Activated T-cell treated with anti-CD3 and anti-CD28 coated beads, Interleukin-2, amount 50 U/mL, for 1 hour (primary cell): ENCODE results near the gene CHPF.
A peak's percentile ranks its signal among the peaks of the same experiment; 100 is the strongest.

Source experiments
- DNase-seq: peaks from one replicate; pipeline ENCODE4 v3.0.0-alpha.2; 2020

CHPF gene

DNA sequence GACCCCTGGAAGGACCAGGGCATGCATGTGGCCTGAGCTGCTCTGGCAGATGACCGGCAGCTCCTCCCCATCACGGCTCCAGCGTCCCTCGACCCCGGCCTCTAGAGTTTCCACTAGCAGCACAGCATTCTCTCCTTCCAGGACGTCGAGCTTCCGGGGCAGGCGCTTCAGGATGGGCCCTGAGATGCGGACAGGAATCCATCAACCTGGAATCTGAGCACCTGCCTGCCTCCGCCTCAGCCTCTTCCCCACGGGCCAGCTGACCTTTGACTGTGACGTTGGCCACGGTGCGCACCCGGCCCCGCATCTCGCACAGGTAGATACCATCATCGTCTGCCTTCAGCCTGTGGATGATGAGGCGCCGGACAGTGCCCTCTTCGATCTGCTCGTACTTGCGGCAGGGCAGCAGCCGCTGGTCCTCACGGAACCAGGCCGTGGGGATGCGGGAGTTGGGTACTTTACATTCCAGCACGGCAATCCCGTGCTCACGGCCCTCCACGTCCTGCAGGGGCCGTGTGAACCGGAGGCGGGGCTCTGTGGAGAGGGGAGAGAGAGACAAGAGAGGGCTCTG lies 24.3 kb upstream of the CHPF start:
- DNase-seq, result no peak

DNA sequence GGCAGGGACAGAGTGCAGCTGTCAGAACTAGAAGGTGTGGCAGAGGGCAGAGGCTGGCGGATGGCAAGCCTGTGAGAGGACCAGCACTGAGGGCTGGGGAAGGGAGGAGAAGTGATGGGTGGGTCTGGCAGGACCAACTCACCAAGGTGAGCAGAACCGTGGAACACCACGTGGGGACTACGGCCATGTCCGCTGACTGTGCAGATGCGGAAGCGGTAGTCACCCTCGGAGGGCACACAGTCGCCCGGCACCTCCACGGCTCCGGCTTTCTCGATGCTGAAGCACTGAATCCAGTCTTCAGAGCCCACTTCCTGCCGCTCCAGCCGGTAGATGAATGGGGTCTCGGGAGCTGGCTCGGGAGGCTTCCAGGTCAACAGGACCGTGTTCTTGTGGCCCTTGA lies 23.5 kb upstream of the CHPF start:
- no peak for DNase-seq

DNA sequence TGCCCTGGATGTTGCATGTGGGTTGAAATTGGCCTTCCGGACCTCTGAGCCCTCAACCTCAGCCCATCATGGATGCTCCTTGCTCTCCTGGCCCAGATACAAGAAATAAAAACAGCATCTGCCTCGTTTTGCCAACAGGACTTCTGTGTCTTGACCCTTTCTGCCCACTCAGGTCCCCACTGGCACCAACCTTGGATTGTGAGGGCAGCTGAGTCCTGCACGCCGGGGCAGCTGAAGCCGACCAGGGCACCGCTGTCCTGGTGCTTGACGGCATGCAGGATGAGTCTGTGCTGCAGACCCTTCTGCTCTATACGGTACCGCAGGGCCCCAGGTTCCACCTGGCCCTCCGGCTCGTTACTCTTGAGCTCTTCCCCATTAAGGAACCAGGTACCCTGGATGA lies 23.0 kb upstream of the CHPF start:
- DNase-seq, result no peak

DNA sequence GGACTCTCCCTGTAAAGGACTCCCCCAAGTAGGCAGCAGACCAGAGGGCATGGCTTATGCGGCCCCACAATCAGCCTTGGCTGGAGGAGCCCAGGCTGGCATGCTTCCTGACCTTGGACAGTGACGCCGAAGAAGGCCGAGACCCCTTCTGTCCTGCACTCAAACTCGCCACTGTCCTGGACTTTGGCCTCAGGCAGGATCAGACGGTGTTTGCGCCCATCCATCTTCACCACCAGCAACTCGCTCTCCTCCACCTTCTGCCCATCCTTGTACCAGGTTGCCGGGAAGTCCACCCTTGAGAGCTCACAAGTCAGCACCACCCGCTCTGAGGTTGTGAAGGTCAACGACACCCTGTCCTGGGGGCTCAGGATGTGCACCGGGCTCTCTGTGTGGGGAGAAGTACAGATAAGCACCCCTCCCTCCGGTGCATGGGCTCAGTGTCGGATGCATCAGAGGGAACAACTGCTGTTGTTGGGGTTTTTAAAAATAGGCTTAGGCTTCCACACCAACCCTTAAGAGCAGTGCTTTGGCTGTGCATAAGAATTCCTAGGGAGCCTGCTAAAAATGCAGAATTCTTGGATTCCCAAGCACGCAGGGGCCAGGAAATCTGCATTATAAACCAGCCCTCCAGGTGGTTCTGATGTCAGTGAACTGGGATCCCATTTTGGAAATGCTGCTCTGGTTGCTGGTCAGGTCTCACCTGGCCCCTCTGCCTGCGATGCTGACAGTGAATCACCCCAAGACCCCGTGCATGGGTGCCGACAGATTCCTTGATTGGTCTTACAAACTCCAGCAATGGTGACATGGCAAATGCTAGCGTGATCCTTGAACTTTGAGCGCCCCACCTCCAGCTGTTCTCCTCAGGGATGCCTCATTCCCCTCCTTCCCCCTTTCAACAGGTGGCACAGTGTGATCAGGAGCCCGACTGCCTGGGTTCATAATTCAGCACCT lies 21.8 kb upstream of the CHPF start:
- DNase-seq, result no peak

DNA sequence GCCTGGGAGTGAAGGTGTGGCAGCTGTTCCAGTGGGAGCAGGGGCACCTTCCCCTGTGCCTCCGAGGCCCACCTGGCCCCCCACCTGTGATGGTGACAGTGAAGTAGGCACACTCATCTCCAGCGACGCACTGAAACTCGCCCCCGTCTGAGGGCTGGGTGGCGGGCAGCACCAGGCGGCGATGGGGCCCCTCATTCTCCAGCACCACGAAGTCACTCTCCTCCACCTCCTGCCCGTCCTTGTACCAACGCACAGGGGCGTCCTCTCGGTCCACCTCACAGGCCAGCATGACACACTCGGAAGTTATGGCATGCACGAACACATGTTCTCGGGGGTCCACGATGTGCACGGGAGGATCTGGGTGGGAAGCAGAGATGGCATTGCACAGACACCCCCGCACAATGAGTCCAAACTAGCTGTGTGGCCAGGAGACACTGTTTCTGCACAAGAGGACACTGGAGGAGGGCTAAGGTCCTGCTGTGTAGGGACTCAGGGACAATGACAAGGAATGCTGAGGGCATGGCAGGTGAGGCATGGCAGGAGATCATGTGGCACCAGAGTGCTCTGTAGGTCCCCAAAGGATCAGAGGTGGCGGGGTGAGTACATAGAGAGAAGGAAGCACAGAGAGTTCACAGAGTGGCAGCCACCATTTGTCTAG lies 19.8 kb upstream of the CHPF start:
- no peak for DNase-seq

DNA sequence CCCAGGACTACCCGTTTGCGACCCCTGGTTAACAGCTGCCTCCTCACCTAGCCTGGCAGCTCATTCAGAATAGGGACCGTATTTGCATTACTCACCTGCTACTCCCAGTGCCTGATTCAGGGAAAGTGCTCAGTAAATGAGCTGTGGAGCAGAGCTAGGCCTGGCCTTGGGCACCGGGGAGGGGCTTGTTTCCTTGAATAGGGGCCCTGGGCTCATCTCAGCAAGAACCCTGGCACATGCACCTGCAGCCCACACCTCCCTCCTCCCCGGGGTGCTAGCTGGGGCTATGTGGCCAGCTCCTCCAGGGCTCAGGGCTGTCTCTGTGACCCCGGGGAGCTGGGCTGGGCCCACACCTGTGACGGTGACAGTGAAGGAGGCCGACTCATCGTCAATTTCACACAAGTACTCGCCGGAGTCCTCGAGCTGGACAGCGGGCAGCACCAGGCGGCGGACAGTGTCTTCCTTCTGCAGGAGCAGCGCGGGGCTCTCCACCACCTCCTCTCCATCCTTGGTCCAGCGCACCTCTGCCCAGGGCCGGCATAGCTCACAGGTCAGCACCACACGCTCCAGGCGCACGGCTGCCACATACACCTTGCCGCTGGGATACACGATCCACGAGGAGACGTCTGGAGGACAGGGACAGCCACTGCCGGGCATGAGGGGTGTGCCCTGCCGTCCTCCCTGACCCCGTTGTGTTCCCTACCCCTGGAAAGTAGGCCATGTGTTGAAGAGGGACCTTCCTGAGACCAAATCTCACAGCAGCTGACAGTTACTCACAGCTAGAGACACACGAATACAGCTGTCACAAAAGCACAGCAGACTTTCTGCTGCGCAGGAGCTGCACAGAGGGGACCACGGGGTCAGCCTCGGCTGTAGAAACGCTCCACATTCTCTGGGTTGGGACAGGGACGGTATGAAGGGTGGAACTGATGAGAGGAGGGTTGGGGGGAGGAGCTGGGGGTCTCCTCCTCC lies 18.7 kb upstream of the CHPF start:
- no peak for DNase-seq

DNA sequence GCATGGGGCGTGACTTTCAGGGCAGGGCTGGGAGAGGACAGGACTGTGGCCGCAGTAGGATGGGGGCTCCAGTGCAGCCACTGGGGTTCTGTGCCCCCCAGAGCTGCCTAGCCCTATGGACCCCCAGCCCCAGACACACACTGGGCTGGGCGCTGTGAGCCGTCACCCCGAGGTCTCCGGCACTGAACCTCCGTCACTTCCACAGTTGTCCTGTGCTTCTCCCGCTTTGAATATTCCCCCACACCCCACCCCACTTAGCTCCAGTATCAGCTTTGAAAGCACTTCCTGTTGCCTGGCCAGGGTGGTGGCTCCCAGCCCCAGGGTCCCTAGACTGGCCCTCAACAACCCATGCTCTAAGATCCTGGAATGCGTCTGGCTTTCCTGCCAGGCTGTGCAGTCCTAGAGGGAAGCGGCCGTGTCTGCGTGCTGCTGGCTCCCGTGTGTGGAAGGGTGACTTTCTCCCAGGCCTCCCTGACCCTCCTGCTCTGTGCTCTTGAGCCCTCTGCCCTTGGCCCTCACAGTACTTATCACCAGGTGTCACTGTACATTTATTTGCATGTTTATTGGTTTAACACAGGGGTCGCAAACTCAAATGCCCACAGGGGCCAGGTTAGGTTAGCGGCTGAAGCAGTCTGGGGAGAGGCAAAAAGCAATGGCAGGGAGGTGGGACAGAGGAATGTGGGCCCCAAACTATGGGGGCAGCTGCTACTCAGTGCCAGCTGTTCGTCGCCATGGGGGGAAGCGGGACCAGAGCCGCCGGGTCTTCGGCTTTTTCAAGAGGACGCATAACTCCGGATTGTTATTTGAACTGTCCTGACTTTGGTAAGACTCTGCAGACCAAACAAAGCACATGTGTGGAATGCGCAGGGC lies 17.8 kb upstream of the CHPF start:
- DNase-seq, result no peak

DNA sequence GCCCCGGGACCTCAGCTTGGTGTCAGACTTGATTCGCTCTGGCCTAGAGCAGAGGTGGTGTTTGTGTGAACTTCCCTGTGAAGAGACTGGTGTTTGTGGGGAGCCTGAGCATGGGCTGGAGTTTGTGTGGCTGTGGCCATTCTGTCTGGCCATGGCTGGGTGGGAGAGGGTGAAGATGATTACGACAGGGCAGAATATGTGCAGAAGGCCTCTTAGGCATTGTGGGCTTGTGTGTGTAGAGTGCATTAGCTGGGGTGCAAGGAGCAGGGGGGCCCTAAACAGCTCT lies 17.2 kb upstream of the CHPF start:
- no peak for DNase-seq

DNA sequence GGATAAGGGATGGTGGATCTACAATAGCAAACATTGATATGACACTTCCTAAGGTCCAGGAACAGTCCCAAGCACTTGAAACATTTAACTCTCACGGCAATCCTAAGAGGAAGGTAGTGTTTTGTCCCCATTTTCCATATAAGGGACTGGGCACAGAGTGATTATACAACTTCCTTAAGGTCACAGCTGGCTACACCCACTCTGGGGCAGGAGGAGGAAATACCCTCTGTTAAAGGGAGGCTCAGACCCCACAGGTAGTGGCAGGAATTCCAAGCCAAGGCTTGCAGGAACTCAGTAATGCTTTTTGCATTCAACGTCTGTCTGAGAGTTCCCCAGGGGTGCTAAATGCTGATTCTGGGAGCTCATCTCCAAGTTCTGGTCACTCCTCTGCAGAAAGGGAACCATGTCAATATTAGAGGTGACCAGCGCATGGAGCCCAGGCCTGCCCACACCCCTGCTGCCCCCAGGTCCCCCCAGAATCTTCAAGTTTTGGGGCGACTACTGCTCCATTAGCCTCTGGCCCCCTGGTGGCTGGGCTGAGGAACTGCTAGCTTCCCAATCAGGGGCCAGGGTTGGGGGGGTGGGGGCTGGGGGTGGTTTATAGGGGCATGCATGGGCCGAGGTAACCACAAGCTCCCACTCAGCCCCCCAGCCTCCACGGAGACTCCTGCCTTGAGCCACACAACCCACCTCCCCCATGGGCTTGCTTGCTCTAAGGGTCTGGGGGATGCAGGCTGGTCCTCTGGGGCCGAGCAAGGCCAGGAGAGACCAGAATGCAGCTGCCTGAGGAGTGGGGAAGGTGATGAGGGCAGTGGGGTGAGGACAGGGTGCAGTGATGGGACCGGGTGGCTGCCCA lies 16.7 kb upstream of the CHPF start:
- DNase-seq, result peak; percentile 43

DNA sequence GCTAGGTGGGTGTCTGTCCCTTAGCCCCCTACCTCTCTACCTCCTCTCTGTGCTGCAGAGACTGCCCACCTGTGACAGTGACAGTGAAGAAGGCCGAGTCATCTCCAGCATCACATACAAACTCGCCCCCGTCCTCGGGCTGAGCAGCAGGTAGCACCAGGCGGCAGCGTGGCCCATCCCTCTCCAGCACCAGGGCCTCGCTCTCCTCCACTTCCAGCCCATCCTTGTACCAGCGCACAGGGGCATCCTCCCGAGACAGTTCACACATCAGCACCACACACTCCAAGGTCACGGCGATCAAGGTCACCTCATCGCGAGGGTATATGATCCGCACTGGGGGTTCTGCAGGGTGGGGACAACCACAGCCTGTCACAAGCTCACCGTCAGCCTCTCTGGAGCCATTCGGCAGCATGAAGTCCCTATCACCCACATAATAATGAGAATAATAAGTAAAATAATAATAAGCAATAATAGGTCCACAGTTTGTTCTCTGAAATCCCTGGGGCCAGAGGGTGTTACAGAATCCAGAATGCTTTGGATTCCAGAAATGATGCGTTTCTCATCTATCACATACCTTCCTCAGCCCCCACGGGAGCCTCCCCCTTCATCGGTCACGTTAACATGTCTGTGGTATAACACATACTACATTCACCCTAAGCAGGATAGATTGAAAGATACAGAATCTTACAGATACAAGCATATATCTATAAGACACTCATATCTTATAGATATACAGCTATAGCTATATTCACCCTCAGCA lies 15.7 kb upstream of the CHPF start:
- no peak for DNase-seq

DNA sequence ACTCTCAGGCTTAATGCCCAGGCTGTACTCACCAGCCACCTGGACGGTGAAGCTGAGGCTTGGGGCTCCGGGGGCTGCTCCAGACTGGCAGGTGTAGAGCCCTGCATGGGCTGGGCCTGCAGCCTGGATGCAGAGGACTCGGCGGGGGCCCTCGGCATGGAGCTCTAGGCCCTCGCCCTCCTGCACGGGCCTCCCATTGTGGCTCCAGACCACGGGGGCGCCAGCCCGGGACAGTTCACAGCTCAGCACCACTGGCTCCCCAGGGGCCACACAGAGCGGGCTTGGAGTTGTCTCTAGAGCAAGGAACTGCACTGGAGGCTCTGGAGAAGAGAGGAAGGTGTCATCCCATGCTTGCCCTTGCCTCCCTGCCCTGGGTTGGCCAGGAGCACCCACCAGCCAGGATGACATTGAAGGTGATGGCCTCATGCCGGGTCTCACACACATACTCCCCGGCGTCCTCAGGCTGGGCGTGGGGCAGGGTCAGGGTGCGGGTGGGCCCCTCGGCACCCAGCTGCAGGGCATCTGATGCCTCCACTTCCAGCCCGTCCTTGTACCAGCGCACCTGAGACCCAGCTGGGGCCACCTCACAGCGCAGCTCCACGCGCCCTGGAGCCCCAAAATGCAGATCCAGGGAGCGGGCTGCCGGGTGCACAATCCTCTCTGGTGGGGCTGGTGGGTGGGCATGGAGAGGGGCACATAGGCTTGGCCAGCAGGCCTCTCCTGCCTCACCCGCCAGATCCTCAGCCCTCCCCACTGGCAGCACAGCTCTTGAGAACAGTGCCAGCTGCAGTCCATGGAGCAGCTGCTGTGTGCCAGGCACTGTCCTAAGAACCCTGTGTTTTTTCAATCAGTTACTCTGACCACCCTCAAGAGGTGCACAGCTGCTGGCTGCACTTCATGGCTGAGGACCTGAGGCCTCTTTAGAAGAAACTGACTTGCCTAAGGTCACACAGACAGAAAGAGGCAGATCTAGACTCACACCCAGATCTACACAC lies 14.5 kb upstream of the CHPF start:
- no peak for DNase-seq

DNA sequence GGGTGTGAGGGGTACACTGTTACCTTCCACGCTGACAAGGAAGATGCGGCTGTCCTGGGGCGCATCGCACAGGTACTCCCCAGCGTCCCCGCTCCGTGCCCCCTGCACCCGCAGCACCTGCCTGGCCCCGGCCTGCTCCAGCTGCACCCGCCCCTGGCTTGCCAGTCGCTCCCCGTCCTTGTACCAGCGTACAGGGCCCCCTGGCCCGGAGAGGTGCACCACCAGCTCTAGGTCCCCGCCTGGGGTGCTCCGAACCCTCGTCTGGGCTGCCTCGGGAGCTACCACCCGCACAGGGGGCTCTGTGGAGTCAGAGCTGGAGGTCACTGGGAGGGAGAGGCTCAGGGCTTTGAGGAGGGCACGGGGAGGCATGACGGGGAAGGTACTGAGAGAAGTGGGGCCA lies 13.7 kb upstream of the CHPF start:
- DNase-seq, result no peak

DNA sequence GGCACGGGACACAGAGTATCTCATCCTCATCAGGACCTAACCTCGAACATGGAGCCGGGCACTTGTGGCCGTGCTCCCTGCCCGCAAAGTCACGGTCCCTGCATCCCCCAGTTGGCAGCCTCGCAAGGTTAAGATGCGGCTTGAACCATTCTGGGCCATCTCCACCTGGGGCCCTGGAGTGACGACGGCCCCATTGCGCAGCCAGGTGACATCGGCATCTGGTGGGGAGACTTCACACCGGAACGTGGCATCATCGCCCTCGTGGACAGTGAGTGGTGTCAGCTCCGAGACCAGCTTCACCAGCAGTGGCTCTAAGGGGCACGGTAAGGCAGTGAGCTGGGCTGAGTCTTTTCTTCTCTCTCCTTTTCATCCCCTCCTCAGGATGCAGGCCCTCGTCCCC lies 12.8 kb upstream of the CHPF start:
- DNase-seq, result no peak

DNA sequence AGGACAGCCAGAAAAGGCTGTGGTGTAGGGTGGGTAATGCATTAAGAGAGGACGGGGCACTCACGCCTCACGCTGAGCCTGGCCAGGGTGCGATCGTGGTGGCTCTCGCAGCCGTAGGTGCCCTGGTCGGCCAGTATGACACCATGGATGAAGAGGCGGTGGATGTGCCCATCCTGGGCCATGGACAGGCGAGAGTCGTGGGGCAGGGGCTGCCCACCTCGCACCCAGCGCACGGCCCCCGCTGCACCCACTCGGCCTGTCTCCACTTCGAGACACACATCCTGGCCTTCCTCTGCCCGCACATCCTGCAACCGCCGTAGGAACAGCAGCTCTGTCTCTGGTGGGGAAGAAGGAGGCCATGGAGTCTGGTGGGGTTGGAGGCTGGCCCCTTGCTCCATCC lies 12.3 kb upstream of the CHPF start:
- DNase-seq, result no peak

DNA sequence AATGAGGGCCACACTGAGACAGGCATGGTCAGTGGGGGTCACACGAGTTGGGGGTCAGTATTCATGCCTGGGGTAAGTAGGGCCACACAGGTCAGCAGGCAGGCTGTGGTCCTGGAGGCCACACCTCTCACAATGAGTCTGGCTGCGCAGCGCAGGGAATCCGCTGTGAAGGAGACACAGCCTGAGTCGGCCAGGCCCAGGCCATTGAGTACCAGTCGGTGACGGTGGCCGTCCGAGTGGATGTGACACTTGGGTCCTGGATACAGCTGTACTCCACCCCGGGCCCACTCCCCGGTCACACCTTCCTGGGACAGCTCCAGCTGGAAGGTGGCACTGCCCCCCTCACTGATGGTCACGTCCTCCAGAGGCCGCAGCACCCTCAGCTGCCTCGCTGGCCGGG lies 10.7 kb upstream of the CHPF start:
- no peak for DNase-seq

DNA sequence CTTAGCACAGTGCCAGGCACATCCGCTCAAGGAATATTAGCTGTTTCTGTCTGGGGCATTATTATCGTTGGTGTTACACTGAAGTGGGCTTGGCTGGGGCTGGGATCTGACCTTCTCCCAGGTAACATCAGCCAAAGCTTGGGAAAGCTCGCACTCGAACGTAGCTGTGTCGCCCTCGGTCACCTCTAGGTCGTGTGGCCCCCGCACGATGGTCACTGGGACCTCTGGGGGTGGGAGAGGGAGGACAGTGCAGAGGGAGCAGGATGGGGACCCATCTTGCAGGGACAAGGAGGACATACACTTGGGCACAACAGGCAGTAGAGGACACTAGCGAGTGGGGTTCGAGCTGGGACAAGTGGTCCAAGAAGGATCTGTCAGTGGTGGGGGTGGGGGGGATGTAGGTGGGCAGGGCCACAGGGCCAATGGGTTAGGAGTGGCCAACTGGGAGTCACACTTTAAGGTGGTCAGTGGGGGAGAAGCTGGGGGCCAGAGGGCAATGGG lies 9.9 kb upstream of the CHPF start:
- DNase-seq, result no peak

DNA sequence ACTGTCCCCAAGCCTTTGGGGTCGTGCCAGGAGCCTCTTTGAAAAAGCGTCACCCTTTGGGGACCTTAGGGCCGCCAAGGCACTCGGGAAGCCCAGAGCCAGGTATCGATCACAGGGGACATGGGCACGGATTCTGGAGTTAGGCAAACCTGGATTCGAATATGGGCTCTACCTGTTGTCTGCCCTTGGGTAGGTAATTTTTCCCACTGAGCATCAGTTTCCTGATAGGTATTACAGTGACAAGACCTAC lies 9.5 kb upstream of the CHPF start:
- DNase-seq, result no peak

DNA sequence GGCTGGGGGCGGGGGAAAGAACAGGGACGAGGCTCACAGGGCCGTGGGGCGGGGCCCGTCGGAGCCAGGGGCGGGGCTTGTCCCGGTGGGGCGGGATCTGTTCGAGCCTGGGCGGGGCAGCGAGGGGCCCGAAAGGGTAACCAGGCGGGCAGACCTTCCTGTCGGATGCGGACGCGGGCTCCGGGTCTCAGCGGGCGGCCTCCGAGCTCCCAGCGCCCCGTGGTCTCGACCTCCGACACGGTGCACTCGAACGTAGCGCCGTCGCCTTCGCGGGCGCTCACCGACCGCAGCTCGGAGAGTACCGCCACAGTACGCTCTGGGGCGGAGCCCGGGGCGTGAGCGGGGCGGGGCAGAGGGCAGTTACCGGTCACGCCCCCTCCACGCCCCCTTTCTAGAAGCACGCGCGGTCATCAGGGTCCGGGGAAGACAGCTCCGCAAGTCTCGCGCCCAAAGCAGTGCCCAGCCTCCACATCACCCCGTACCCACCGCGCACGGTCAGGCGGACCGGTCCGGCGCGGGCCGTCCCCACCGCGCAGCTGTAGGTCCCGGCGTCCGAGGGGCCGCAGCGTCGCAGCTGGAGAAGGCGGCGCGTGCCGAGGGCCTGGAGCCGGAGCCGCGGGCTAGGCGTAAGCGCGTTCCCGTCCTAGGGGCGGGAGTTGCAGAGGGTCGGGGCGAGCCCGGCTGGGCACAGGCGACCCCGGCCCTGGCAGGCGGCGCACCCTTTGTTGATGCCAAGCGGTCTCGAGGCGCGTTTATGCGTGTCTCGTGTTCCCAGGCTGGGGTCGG lies 9.0 kb upstream of the CHPF start:
- DNase-seq, result peak; percentile 85
